ENCODE data around the gene B4GALT6. TPM values are rescaled to one million over a fixed set of nuclear protein-coding genes. Genes with fewer than 3 reads are reported as not detected.

Gene B4GALT6
- total RNA-seq, 1 experiment from 2014 or later, result 16.1 TPM

DNA sequence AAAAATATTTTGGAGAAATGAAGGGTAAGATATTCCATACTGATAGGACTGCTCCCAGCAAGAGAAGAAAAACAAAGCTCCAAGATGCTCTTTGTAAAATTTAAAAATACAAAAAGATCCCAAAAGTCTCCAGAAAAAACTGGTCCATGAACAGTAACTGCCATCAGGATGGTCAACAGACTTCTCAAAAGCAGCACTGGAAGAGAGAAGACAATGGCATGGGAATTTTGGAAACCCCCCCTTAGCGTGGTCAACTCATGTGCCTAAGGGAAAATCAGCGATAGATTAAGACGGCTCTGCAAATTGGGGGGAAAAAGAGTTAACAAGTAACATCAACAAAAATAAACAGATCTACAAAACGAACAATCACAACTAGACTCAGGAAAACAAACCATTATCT is 23.6 kb downstream of the B4GALT6 start:
- intact Hi-C loops (cut with micrococcal nuclease), result no loop called here
- TF ChIP-seq, protein P1, sequence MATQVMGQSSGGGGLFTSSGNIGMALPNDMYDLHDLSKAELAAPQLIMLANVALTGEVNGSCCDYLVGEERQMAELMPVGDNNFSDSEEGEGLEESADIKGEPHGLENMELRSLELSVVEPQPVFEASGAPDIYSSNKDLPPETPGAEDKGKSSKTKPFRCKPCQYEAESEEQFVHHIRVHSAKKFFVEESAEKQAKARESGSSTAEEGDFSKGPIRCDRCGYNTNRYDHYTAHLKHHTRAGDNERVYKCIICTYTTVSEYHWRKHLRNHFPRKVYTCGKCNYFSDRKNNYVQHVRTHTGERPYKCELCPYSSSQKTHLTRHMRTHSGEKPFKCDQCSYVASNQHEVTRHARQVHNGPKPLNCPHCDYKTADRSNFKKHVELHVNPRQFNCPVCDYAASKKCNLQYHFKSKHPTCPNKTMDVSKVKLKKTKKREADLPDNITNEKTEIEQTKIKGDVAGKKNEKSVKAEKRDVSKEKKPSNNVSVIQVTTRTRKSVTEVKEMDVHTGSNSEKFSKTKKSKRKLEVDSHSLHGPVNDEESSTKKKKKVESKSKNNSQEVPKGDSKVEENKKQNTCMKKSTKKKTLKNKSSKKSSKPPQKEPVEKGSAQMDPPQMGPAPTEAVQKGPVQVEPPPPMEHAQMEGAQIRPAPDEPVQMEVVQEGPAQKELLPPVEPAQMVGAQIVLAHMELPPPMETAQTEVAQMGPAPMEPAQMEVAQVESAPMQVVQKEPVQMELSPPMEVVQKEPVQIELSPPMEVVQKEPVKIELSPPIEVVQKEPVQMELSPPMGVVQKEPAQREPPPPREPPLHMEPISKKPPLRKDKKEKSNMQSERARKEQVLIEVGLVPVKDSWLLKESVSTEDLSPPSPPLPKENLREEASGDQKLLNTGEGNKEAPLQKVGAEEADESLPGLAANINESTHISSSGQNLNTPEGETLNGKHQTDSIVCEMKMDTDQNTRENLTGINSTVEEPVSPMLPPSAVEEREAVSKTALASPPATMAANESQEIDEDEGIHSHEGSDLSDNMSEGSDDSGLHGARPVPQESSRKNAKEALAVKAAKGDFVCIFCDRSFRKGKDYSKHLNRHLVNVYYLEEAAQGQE (IDR thresholded peaks at IDR 0.05; ENCODE audit: low read depth), result no peak
- TF ChIP-seq YY1 (IDR thresholded peaks at IDR 0.05; ENCODE audit: extremely low read depth, insufficient replicate concordance, low read depth, low read length), result no peak
- TF ChIP-seq POLR2A (IDR thresholded peaks at IDR 0.05; ENCODE audit: borderline replicate concordance, extremely low read depth, insufficient read depth, insufficient read length), result no peak
- TF ChIP-seq ELF1 (IDR thresholded peaks at IDR 0.05; ENCODE audit: borderline replicate concordance, low read depth), result no peak
- TF ChIP-seq CEBPB (IDR thresholded peaks at IDR 0.05; ENCODE audit: low read depth), result no peak
- H3K27me3 ChIP-seq (ENCODE audit: insufficient read depth, low read length), result no peaks in the 10 kb centered on the region
- CTCF ChIA-PET, result no interaction called here
- no peaks in the 10 kb centered on the region for H3K9me2 ChIP-seq (ENCODE audit: insufficient read depth)
- no peak overlapping the region for H3K9ac ChIP-seq (ENCODE audit: low read length)
- H3K79me2 ChIP-seq (ENCODE audit: insufficient read depth, low read length), result no peaks in the 10 kb centered on the region
- BruUV-seq (replicated peaks), result no TSS peak
- H3K27ac ChIP-seq (ENCODE audit: low read depth, low read length), result no peak overlapping the region
- no peaks in the 10 kb centered on the region for H3K36me3 ChIP-seq (ENCODE audit: control insufficient read depth in 1 of 2, insufficient read depth in 2 of 2, low read length in 2 of 2)
- H3K4me2 ChIP-seq (ENCODE audit: low read length), result no peak overlapping the region
- no peak for ATAC-seq
- no peak overlapping the region for H3K4me3 ChIP-seq (replicated peaks in 1 of 2; ENCODE audit: low read depth in 1 of 2, low read length in 2 of 2)
- no peak overlapping the region for H2AFZ ChIP-seq (ENCODE audit: low read depth, low read length, poor library complexity, severe bottlenecking)
- RAD21 ChIA-PET (ENCODE audit: low non-redundant PET in 1 of 2, low total read pairs in 2 of 2, uncharacterized antibody in 2 of 2, unreplicated experiment in 2 of 2), result no interaction called here
- POLR2A ChIA-PET, result no interaction called here
- no peaks in the 10 kb centered on the region for H4K20me1 ChIP-seq (ENCODE audit: insufficient read depth)
- no peaks in the 10 kb centered on the region for H3K9me3 ChIP-seq (ENCODE audit: control insufficient read depth in 1 of 2, insufficient read depth in 1 of 2, low read depth in 1 of 2, low read length in 2 of 2)
- DNase-seq (ENCODE audit: low read depth, low spot score), result no peak
- no peaks in the 10 kb centered on the region for H3K4me1 ChIP-seq (ENCODE audit: control insufficient read depth in 1 of 2, insufficient read depth in 2 of 2, low read length in 2 of 2)

DNA sequence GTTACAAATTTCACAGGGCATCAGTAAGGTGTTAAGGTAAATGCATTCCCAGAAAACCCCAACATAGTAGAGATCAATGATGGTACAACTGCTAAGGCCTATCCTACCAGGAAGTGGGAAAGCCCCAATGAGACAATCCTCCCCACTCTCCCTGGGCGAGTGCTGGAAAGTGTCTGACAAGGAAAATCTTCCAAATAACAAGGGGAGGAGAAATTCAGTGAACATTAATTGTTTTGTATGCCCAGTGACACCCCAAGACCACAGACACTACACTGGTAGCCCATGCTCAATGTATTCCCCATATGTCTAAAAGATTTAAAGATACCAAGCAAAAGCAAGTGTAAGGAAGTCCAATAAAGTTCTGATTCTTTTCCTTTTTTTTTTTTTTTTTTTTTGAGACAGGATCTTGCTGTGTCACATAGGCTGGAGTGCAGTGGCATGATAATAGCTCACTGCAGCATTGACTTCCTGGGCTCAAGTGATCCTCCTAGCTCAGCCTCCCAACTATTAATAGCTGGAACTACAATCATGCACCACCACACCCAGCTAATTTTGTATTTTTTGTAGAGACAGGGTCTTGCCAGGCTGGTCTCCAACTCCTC is 24.7 kb downstream of the B4GALT6 start:
- no peak overlapping the region for H2AFZ ChIP-seq (ENCODE audit: low read depth, low read length, poor library complexity, severe bottlenecking)
- no peaks in the 10 kb centered on the region for H4K20me1 ChIP-seq (ENCODE audit: insufficient read depth)
- no peaks in the 10 kb centered on the region for H3K9me2 ChIP-seq (ENCODE audit: insufficient read depth)
- no peaks in the 10 kb centered on the region for H3K79me2 ChIP-seq (ENCODE audit: insufficient read depth, low read length)
- H3K9me3 ChIP-seq (ENCODE audit: control insufficient read depth in 1 of 2, insufficient read depth in 1 of 2, low read depth in 1 of 2, low read length in 2 of 2), result no peaks in the 10 kb centered on the region
- TF ChIP-seq SP1 (IDR thresholded peaks at IDR 0.05; ENCODE audit: low read depth), result no peak
- no peak for TF ChIP-seq YY1 (IDR thresholded peaks at IDR 0.05; ENCODE audit: extremely low read depth, insufficient replicate concordance, low read depth, low read length)
- TF ChIP-seq SRF (IDR thresholded peaks at IDR 0.05; ENCODE audit: low read depth), result no peak
- no peak for TF ChIP-seq CBX3 (IDR thresholded peaks at IDR 0.05; ENCODE audit: low read depth)
- no peak for TF ChIP-seq CTCF (IDR thresholded peaks at IDR 0.05 in 2 of 3, conservative IDR thresholded peaks at IDR 0.05 in 1 of 3; ENCODE audit: borderline replicate concordance in 1 of 3, insufficient read depth in 1 of 3, low read depth in 2 of 3, low read length in 2 of 3)
- RAD21 ChIA-PET (ENCODE audit: low non-redundant PET in 1 of 2, low total read pairs in 2 of 2, uncharacterized antibody in 2 of 2, unreplicated experiment in 2 of 2), result no interaction called here
- no peak overlapping the region for H3K9ac ChIP-seq (ENCODE audit: low read length)
- no peak for ATAC-seq
- H3K27ac ChIP-seq (ENCODE audit: low read depth, low read length), result no peak overlapping the region
- CTCF ChIA-PET, result no interaction called here
- DNase-seq (ENCODE audit: low read depth, low spot score), result no peak
- H3K4me3 ChIP-seq (replicated peaks in 1 of 2; ENCODE audit: low read depth in 1 of 2, low read length in 2 of 2), result no peak overlapping the region
- H3K27me3 ChIP-seq (ENCODE audit: insufficient read depth, low read length), result no peaks in the 10 kb centered on the region
- no peaks in the 10 kb centered on the region for H3K36me3 ChIP-seq (ENCODE audit: control insufficient read depth in 1 of 2, insufficient read depth in 2 of 2, low read length in 2 of 2)
- POLR2A ChIA-PET, result no interaction called here
- BruUV-seq (replicated peaks), result no TSS peak
- intact Hi-C loops (cut with micrococcal nuclease), result no loop called here
- H3K4me1 ChIP-seq (ENCODE audit: control insufficient read depth in 1 of 2, insufficient read depth in 2 of 2, low read length in 2 of 2), result no peaks in the 10 kb centered on the region
- no peak overlapping the region for H3K4me2 ChIP-seq (ENCODE audit: low read length)
